Neutrophil (primary cell): ENCODE data around the gene FSD1.

ENCODE experiments used
- H3K27ac ChIP-seq: fragments of 200-600 bp; sonication (generic); 2 replicates; pipeline ENCODE4 v1.5.1; 2016; ENCODE audit warnings: mild to moderate bottlenecking, moderate library complexity
- H3K27me3 ChIP-seq: fragments of 200-600 bp; sonication (generic); 2 replicates; pipeline ENCODE4 v1.6.0; 2016; ENCODE audit warnings: mild to moderate bottlenecking
- H3K36me3 ChIP-seq: fragments of 200-600 bp; sonication (generic); 2 replicates; pipeline ENCODE4 v1.5.1; 2017
- H3K4me1 ChIP-seq, 2 experiments: fragments of 200-600 bp in 1 of 2; sonication (generic) in 1 of 2; 1 replicate in 1 of 2; 2 replicates in 1 of 2; pipeline versions ENCODE4 v1.5.1 to v1.6.1; 2013 to 2016; ENCODE audit warnings: low read depth in 1 of 2, low read length in 1 of 2, mild to moderate bottlenecking in 1 of 2, moderate library complexity in 1 of 2; ENCODE audit not compliant: control insufficient read depth in 1 of 2, insufficient read depth in 1 of 2
- H3K4me3 ChIP-seq, 2 experiments: fragments of 200-600 bp in 1 of 2; sonication (generic) in 1 of 2; 1 replicate in 1 of 2; 2 replicates in 1 of 2; pipeline ENCODE4 v1.5.1; 2013 to 2016; ENCODE audit warnings: low read depth in 1 of 2, low read length in 1 of 2, mild to moderate bottlenecking in 1 of 2, moderate library complexity in 1 of 2
- H3K9me3 ChIP-seq: fragments of 200-600 bp; sonication (generic); 2 replicates; pipeline ENCODE4 v1.5.1; 2016
- TF ChIP-seq, protein P1 (sequence below): fragments of 200-600 bp; sonication (generic); IDR thresholded peaks from 2 replicates; pipeline ENCODE4 v1.5.1; 2016; ENCODE audit warnings: antibody characterized with exemption

The FSD1 gene

DNA sequence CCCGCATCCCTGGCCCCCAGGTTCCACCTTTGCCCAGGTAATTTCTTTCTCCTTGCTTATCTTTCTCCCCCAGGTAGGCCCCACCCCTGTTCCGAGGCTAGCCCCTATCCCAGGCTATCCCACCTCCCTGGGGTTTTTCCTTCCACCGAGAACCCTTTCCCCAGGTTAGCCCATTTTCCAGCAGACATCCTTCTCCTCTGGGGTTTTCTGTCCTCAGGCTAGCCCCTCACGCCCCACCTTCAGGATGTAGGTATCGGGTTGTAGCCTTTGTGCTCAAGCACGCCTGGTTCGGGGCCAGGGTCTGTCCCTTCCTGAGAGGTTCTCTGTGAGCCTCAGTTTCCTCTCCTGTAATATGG lies 837 bp downstream of the FSD1 start:
- TF ChIP-seq, protein P1, sequence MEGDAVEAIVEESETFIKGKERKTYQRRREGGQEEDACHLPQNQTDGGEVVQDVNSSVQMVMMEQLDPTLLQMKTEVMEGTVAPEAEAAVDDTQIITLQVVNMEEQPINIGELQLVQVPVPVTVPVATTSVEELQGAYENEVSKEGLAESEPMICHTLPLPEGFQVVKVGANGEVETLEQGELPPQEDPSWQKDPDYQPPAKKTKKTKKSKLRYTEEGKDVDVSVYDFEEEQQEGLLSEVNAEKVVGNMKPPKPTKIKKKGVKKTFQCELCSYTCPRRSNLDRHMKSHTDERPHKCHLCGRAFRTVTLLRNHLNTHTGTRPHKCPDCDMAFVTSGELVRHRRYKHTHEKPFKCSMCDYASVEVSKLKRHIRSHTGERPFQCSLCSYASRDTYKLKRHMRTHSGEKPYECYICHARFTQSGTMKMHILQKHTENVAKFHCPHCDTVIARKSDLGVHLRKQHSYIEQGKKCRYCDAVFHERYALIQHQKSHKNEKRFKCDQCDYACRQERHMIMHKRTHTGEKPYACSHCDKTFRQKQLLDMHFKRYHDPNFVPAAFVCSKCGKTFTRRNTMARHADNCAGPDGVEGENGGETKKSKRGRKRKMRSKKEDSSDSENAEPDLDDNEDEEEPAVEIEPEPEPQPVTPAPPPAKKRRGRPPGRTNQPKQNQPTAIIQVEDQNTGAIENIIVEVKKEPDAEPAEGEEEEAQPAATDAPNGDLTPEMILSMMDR = no peak
- Histone ChIP-seq H3K9me3 (no peaks in the 10 kb centered on the region), H3K36me3 (no peaks in the 10 kb centered on the region), H3K4me1 (no peaks in the 10 kb centered on the region), H3K27me3 (peaks cover 33% of the 10 kb centered on the region), H3K4me3 (no peak overlapping the region), H3K27ac (no peak overlapping the region)

DNA sequence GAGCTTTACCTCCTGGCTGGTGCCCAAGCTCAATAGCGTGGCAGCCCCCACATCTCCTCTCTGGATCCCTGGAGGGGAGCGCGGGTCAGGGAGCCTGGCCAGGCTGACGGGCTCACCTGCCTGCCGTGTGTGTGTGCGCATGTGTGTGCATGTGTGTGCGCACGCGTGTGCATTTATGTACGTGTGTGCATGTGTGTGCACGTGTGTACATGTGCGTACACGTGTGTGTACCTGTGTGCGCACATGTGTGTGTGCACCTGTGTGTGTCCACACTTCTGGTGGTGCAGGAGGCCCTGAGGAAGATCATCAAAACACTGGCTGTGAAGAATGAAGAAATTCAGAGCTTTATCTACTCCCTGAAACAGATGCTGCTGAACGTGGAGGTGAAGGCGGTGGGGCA lies 1.3 kb downstream of the FSD1 start:
- Histone ChIP-seq H3K4me1 (no peaks in the 10 kb centered on the region), H3K27ac (no peak overlapping the region), H3K36me3 (no peaks in the 10 kb centered on the region), H3K27me3 (peaks cover 33% of the 10 kb centered on the region), H3K4me3 (no peak overlapping the region), H3K9me3 (no peaks in the 10 kb centered on the region)
- TF ChIP-seq, protein P1 = no peak

DNA sequence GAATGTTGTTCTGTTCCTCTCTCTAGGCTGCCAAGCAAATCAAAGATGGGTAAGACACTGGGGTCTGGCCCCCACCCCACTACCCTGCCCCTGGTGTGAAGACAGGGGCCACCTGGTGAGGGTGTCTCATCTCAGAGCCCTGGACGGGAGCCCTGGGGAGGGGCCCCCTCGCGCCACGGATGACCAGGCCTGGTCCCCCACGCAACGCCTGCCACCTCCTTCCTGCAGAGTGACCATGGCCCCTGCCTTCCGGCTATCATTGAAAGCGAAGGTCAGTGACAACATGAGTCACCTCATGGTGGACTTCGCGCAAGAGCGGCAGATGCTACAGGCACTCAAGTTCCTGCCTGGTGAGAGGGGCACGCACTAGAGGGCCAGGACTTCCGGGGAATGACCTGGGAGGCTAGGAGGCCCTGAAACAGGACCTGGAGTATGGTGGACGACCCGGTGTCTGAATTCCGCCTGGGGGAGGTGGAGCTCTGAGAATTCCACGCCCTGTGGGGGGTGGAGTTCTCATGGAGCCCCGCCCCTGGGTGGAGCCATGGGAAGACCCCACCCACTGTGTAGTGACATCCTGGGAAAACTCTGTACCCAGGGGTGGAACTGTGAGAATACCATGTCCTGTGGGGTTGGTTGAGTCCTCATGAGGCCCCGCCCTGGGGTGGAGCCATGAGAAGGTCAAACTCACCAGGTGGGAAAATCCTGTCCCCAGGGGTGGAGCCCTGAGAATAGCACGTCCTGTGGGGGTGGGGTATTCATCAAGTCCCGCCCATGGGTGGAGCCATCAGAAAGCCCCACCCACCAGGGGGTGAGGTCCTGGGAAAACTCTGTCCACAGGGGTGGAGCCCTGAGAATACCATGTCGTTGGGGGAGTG lies 6.1 kb downstream of the FSD1 start:
- no peaks in the 10 kb centered on the region for H3K36me3 ChIP-seq
- no peak overlapping the region for H3K27ac ChIP-seq
- H3K9me3 ChIP-seq = no peaks in the 10 kb centered on the region
- no peak overlapping the region for H3K4me3 ChIP-seq
- H3K4me1 ChIP-seq = peaks cover 0 to 7% of the 10 kb centered on the region in 2 experiments
- H3K27me3 ChIP-seq = peaks cover 3% of the 10 kb centered on the region
- TF ChIP-seq, protein P1 = no peak

DNA sequence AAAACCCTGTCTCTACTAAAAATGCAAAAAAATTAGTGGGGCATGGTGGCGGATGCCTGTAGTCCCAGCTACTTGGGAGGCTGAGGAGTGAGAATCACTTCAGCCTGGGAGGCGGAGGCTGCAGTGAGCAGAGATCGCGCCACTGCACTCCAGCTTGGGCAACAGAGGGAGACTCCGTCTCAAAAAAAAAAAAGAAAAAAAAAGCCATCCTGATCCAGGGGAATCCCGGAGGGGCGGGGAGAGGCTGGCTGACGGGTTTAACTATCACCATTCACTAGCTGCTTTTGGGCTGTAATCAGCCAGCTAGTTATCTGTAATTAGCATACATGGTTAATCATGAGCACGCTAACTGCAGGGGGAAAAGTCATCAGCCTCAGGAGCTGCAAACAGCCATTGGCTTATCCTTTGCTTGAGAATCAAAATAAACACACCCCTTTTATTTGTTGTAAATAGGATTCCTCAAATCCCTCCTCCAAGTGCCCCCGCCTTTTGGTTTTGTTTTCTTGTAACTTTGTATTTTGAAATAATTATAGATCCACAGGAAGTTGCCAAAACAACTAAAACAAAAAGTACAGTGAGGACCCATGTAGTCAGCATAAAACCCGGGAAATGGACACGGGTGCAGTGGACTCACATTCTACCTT lies 9.6 kb downstream of the FSD1 start:
- Histone ChIP-seq H3K4me3 (no peak overlapping the region), H3K27me3 (no peaks in the 10 kb centered on the region), H3K27ac (no peak overlapping the region), H3K36me3 (no peaks in the 10 kb centered on the region), H3K4me1 (peaks cover 0 to 7% of the 10 kb centered on the region in 2 experiments), H3K9me3 (no peaks in the 10 kb centered on the region)
- TF ChIP-seq, protein P1 = no peak

DNA sequence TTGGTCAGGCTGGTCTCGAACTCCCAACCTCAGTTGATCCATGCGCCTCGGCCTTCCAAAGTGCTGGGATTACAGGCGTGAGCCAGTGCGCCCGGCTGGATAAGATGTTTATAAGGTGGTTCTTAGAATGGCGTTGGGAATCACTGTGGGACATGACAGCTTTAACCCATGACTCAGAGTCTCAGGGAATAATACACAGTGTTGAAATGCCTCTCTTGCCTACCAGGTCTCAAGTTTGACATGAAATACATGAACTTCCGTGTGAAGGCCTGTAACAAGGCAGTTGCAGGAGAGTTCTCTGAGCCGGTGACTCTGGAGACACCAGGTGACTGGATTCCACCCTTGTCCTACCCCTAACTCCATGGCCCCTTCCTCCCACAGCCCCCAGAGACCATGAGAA lies 12.6 kb downstream of the FSD1 start:
- TF ChIP-seq, protein P1 = no peak
- Histone ChIP-seq H3K4me1 (peaks cover 0 to 7% of the 10 kb centered on the region in 2 experiments), H3K36me3 (no peaks in the 10 kb centered on the region), H3K4me3 (no peak overlapping the region), H3K27me3 (no peaks in the 10 kb centered on the region), H3K9me3 (peaks cover 3% of the 10 kb centered on the region), H3K27ac (no peak overlapping the region)
